Loucy (cell line): ENCODE measurements around the gene ITGB4.

ENCODE experiments used
- EZH2phosphoT487 ChIP-seq: fragments of 200-600 bp; IDR thresholded peaks from 2 replicates; pipeline ENCODE4 v1.6.1; 2018; ENCODE audit warnings: antibody characterized with exemption, mild to moderate bottlenecking, moderate library complexity, borderline replicate concordance
- TF ChIP-seq, protein P1 (sequence below): fragments of 200-600 bp; sonication (generic); conservative IDR thresholded peaks from 2 replicates; pipeline ENCODE4 v1.5.1; 2014; ENCODE audit warnings: mild to moderate bottlenecking, antibody characterized with exemption, low read length

- TF ChIP-seq, protein P1, sequence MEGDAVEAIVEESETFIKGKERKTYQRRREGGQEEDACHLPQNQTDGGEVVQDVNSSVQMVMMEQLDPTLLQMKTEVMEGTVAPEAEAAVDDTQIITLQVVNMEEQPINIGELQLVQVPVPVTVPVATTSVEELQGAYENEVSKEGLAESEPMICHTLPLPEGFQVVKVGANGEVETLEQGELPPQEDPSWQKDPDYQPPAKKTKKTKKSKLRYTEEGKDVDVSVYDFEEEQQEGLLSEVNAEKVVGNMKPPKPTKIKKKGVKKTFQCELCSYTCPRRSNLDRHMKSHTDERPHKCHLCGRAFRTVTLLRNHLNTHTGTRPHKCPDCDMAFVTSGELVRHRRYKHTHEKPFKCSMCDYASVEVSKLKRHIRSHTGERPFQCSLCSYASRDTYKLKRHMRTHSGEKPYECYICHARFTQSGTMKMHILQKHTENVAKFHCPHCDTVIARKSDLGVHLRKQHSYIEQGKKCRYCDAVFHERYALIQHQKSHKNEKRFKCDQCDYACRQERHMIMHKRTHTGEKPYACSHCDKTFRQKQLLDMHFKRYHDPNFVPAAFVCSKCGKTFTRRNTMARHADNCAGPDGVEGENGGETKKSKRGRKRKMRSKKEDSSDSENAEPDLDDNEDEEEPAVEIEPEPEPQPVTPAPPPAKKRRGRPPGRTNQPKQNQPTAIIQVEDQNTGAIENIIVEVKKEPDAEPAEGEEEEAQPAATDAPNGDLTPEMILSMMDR, result no peak
- TF ChIP-seq EZH2phosphoT487, result no peak
Observed at GRCh38 chr17:75691801-75692626, 29.2 kb upstream of the ITGB4 start.
